Uterus (tissue), 2 donors: ENCODE results near the gene INHA.

ENCODE experiments used
- POLR2A ChIP-seq, 2 donors: fragments of 450-650 bp; IDR thresholded peaks; one replicate each; pipeline ENCODE4 v1.6.1; 2016; ENCODE audit warnings: antibody characterized with exemption in 2 of 2, mild to moderate bottlenecking in 1 of 2, moderate library complexity in 1 of 2
- TF ChIP-seq, protein P1 (sequence below), 4 experiments: fragments of 200-600 bp in 2 of 4; fragments of 450-650 bp in 2 of 4; sonication (generic) in 2 of 4; IDR thresholded peaks; one replicate each; pipeline ENCODE4 v1.5.1; 2016 to 2019; ENCODE audit warnings: antibody characterized with exemption in 4 of 4, mild to moderate bottlenecking in 2 of 4, moderate library complexity in 1 of 4

GRCh38 chr2:219557320-219557719 is 14.8 kb upstream of the INHA start:
- TF ChIP-seq, protein P1, sequence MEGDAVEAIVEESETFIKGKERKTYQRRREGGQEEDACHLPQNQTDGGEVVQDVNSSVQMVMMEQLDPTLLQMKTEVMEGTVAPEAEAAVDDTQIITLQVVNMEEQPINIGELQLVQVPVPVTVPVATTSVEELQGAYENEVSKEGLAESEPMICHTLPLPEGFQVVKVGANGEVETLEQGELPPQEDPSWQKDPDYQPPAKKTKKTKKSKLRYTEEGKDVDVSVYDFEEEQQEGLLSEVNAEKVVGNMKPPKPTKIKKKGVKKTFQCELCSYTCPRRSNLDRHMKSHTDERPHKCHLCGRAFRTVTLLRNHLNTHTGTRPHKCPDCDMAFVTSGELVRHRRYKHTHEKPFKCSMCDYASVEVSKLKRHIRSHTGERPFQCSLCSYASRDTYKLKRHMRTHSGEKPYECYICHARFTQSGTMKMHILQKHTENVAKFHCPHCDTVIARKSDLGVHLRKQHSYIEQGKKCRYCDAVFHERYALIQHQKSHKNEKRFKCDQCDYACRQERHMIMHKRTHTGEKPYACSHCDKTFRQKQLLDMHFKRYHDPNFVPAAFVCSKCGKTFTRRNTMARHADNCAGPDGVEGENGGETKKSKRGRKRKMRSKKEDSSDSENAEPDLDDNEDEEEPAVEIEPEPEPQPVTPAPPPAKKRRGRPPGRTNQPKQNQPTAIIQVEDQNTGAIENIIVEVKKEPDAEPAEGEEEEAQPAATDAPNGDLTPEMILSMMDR (IDR thresholded peaks at IDR 0.05) = no peak
- TF ChIP-seq POLR2A (IDR thresholded peaks at IDR 0.05) = no peak
